ENCODE measurements around the gene MYLK4. TPM values are rescaled to one million over a fixed set of nuclear protein-coding genes. Genes with fewer than 3 reads are reported as not detected.

The MYLK4 gene
- total RNA-seq, 1 donor from 2014 or later = 0.97 TPM

DNA sequence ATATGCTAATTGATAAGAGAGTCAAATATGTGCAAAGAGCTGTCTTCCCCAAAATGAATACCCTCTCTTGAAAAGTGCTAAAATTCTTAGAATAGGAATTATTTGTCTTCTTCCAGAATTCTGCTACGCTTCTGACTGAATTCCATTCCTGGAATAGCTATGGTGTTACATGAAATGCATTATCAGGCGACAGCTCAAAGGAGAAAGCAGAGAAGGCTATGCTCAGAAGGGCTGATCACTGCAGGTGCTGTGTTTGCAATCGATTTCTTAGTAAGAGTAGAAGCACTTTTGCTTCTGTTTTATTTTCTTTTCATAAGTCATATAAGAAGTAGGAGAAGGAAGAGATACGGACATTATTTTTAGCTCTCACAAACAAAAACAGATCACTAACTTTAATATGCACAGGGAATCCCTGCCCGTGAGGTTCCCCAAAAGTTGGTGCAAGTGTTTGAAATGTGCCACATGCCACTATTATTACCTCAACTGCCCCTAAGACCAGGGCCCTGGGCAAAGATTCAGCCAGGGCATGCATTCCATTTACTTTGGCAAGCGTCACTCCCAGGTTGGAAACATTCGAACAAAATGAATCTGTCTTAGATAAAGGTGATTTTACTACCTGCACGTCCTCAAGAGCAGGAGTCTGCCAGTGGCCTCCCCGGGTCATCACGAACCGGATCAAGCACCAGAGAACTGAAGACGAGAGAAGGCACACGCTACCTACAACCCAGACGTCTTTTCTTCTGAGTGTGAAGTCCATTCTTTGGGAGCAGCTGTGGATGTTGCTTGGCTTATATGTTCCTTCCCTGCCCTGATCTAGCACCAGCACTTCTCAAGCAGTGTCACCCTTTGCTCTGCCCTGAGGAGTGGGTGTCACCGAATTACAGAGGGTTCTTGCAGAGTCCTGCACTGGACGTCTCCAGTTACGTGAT is 7.2 kb downstream of the MYLK4 start:
- Mint-ChIP-seq H3K36me3 (ENCODE audit: low read depth, unreplicated experiment) (no peaks in the 10 kb centered on the region), H3K4me3 (ENCODE audit: unreplicated experiment) (no peak overlapping the region), H3K4me1 (ENCODE audit: unreplicated experiment) (peaks cover 6% of the 10 kb centered on the region), H3K27me3 (ENCODE audit: unreplicated experiment) (peaks cover 3% of the 10 kb centered on the region), H3K9me3 (ENCODE audit: unreplicated experiment) (no peaks in the 10 kb centered on the region), H3K27ac (ENCODE audit: unreplicated experiment) (no peak overlapping the region)
- no peak for DNase-seq (ENCODE audit: low spot score)
- TF ChIP-seq, protein P1, sequence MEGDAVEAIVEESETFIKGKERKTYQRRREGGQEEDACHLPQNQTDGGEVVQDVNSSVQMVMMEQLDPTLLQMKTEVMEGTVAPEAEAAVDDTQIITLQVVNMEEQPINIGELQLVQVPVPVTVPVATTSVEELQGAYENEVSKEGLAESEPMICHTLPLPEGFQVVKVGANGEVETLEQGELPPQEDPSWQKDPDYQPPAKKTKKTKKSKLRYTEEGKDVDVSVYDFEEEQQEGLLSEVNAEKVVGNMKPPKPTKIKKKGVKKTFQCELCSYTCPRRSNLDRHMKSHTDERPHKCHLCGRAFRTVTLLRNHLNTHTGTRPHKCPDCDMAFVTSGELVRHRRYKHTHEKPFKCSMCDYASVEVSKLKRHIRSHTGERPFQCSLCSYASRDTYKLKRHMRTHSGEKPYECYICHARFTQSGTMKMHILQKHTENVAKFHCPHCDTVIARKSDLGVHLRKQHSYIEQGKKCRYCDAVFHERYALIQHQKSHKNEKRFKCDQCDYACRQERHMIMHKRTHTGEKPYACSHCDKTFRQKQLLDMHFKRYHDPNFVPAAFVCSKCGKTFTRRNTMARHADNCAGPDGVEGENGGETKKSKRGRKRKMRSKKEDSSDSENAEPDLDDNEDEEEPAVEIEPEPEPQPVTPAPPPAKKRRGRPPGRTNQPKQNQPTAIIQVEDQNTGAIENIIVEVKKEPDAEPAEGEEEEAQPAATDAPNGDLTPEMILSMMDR (IDR thresholded peaks at IDR 0.05; ENCODE audit: unreplicated experiment) = no peak

DNA sequence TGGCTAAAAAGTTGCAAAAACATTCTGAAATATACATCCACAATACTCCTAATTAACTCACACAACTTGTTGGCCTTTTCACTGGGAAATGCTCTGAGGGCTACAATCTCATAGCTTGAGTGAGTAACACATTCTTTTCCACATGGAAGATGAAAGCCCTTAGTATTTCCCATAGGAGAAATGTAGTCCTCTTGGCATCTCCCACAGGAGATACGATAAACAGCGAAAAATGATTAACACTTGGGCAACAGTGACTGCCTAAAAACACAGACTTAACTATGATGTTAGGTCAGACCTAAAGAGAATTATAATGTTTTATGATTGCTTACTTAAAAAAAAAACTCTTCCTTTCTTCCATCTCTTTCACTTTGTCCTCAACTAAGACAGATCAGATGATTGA is 9.0 kb downstream of the MYLK4 start:
- TF ChIP-seq, protein P1 (IDR thresholded peaks at IDR 0.05; ENCODE audit: unreplicated experiment) = no peak
- Mint-ChIP-seq H3K4me3 (ENCODE audit: unreplicated experiment) (no peak overlapping the region), H3K36me3 (ENCODE audit: low read depth, unreplicated experiment) (no peaks in the 10 kb centered on the region), H3K27me3 (ENCODE audit: unreplicated experiment) (peaks cover 3% of the 10 kb centered on the region), H3K9me3 (ENCODE audit: unreplicated experiment) (no peaks in the 10 kb centered on the region), H3K27ac (ENCODE audit: unreplicated experiment) (no peak overlapping the region), H3K4me1 (ENCODE audit: unreplicated experiment) (peaks cover 6% of the 10 kb centered on the region)
- DNase-seq (ENCODE audit: low spot score) = no peak

DNA sequence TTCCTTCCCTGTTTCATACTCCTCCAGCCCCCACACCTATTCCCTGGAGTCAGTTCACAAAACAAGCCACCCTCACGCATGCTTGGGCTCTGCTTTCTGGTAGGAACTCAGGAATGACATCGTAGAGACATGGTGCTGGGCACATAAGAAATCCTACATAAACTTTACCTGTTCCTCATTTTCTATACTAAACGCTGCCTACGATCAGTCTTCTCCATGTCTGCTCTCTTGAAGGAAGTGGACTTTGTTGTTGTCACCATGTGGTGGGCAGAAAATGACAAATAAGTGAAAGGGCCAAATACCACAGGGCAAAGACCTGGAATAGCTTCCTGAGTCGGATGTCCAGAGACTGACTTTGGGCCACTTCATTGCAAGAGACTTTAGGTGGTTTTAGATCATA is 10.1 kb downstream of the MYLK4 start:
- Mint-ChIP-seq H3K27me3 (ENCODE audit: unreplicated experiment) (peaks cover 3% of the 10 kb centered on the region), H3K27ac (ENCODE audit: unreplicated experiment) (no peak overlapping the region), H3K36me3 (ENCODE audit: low read depth, unreplicated experiment) (no peaks in the 10 kb centered on the region), H3K4me3 (ENCODE audit: unreplicated experiment) (no peak overlapping the region), H3K4me1 (ENCODE audit: unreplicated experiment) (peaks cover 6% of the 10 kb centered on the region), H3K9me3 (ENCODE audit: unreplicated experiment) (no peaks in the 10 kb centered on the region)
- TF ChIP-seq, protein P1 (IDR thresholded peaks at IDR 0.05; ENCODE audit: unreplicated experiment) = no peak
- no peak for DNase-seq (ENCODE audit: low spot score)

DNA sequence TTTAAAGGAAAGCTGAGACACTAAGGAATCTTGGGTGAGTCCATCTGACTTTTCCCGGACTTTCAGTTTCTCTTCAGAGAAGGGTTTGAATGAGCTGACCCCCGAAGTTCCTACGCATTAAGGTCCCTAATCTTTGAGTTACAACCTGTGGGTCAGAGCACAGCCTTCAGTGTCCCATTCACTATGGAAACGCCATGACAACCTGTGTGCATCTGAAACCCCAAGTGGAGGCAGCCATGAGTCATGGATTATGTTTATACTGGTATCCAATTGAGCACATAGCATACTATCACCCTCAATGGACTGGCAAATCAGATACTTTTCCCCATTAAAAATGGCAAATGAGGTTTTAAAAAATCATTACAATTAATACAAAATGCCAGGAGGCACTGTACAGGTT is 11.4 kb downstream of the MYLK4 start:
- Mint-ChIP-seq H3K4me1 (ENCODE audit: unreplicated experiment) (peaks cover 3% of the 10 kb centered on the region), H3K36me3 (ENCODE audit: low read depth, unreplicated experiment) (no peaks in the 10 kb centered on the region), H3K4me3 (ENCODE audit: unreplicated experiment) (no peak overlapping the region), H3K9me3 (ENCODE audit: unreplicated experiment) (no peaks in the 10 kb centered on the region), H3K27me3 (ENCODE audit: unreplicated experiment) (peaks cover 3% of the 10 kb centered on the region), H3K27ac (ENCODE audit: unreplicated experiment) (no peak overlapping the region)
- no peak for DNase-seq (ENCODE audit: low spot score)
- TF ChIP-seq, protein P1 (IDR thresholded peaks at IDR 0.05; ENCODE audit: unreplicated experiment) = no peak

DNA sequence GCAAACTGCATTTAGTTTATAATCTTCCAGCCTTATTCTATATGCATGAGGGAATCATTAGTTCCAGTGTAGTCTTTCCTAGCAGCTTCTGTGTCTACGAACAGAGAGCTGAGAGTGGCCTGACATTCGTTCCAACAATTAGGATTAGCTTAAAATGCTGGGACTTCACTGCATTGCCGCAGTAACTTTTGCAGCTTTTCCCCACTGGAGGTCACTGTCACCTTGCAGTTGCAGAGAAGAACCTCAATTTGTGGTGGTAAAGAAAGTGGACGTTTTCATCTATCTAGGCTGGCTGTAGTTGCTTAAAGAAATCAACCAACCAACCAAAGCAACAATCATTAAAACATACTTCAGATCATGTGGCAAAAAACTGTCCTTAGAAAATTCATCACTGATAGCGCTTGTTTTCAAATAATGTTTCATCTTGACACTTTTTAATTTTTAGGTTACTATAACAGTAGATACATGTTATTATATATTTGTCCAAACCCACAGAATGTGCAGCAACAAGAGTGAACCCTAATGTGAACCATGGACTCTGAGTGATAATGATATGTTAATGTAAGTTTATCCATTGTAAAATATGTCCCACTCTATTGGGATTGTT is 12.2 kb downstream of the MYLK4 start:
- Mint-ChIP-seq H3K36me3 (ENCODE audit: low read depth, unreplicated experiment) (no peaks in the 10 kb centered on the region), H3K27ac (ENCODE audit: unreplicated experiment) (no peak overlapping the region), H3K27me3 (ENCODE audit: unreplicated experiment) (no peaks in the 10 kb centered on the region), H3K4me1 (ENCODE audit: unreplicated experiment) (no peaks in the 10 kb centered on the region), H3K4me3 (ENCODE audit: unreplicated experiment) (no peak overlapping the region), H3K9me3 (ENCODE audit: unreplicated experiment) (no peaks in the 10 kb centered on the region)
- peak; percentile 62 for DNase-seq (ENCODE audit: low spot score)
- TF ChIP-seq, protein P1 (IDR thresholded peaks at IDR 0.05; ENCODE audit: unreplicated experiment) = no peak
